ENCODE results near the gene TM4SF4.

TM4SF4 gene

DNA sequence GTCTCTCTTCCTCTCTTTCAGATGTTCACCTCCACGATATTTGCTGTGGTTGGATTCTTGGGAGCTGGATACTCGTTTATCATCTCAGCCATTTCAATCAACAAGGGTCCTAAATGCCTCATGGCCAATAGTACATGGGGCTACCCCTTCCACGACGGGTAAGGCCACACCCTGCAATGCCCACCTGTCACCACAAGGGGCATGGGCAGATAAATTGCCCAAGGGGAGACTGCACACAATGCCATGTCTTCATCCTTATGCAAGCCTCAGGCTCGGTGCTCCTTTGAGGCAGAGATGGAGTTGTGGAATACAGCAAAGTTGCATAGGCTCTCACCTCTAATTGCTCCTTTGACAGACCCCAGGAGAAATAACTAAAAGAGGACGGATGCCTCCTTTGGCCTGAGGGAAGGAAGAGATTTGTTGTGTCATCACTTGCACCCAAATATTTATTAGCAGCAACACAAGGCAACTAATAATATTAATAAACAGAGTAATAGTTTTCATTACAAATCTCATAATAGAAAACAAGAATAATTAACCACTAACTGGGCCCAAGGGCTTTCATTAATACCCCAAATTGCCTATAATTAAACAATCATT is 13.2 kb downstream of the TM4SF4 start:
- peak; percentile 75 for DNase-seq

DNA sequence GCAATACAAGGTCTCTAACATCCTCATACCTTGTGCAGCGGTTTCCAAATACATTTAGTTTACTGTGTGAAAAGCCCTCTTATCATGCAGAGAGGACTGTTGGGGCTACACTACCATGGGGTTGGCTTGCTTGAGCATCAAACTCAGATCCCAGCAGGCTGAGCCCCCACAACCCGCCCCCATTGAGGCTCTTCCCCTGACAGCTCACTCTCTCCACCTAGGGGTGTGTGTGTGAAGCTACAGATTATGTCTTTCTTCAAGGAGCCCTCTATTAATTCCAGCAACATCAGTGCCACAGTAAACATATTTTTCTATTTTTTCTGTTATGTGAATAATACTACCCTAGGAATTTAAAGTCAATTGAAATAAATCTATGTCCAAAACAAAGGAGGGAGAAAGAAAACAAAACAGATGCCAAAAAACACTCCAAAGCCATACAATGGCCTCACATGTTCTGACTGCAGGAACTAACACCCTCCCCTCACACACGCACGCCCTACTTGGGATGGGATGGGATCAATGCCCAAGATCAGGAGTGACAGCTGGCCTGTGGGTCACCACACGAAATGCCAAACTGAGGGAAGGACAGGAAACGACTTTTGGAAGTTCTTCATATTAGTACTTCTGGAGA is 14.7 kb downstream of the TM4SF4 start:
- DNase-seq: no peak

DNA sequence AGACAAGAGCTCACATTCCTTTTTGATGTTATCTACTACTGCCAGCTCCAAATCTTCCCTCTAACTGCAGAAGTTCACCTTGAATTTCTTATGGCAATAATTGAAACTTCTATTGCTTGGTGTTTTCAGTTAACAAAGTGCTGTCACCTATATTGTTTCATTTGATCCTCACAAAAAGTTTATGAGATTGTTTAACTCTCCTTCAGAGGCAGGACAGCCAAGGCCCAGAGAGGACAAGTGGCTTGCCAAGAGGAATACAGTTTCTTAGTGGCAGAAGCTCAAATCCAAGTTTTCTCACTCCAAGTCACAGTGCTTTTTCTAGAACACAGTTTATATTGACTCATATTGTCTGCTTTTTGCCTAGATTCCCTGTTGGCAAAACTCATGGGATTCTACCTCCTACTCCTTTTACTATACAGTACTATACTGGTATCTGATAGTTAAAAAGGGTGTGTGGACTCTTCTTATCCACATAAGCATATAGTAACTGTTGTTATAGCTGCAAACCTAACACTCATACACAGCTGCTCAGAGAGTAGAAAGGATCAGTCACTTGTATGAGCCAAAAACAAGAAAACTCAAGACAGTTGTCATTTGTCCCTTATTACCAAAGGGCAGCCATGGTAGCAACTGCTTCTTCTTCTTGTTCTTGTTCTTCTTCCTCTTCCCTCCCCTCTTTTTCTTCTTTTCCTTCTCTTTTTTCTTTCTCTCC is 15.9 kb downstream of the TM4SF4 start:
- no peak for DNase-seq

DNA sequence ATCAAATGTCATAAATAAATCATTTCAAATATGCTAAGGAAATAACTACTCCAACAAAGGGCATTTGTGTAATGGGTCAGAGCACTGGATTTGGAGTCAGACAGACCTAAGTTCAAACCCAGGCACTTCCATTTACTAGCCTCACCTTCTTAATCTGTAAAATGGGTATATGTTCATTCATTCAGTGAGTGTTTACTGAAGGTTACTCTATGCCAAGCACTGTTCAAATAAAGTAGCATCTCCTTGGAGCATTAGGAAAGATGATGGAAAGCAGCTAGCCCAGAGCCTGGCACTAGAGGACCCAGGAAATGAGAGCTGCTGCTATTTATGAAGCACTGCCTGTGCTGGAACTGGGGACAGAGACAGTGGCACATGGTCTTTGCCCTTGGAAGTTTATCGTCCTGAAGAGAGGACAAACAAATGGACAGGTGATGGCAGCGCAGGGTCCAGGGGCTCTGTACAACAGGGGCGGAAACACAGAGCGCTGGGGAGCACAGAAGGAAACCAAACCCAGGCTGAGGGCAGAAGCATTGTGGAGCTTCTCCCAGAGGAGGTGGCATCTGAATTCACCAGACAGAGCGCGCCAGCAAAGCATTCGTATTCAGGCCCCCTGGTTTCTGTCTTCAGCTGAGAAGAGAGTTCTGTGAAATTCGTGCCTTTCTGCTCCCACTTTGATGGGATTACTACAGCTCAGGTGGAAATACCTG is 19.0 kb downstream of the TM4SF4 start:
- no peak for DNase-seq

DNA sequence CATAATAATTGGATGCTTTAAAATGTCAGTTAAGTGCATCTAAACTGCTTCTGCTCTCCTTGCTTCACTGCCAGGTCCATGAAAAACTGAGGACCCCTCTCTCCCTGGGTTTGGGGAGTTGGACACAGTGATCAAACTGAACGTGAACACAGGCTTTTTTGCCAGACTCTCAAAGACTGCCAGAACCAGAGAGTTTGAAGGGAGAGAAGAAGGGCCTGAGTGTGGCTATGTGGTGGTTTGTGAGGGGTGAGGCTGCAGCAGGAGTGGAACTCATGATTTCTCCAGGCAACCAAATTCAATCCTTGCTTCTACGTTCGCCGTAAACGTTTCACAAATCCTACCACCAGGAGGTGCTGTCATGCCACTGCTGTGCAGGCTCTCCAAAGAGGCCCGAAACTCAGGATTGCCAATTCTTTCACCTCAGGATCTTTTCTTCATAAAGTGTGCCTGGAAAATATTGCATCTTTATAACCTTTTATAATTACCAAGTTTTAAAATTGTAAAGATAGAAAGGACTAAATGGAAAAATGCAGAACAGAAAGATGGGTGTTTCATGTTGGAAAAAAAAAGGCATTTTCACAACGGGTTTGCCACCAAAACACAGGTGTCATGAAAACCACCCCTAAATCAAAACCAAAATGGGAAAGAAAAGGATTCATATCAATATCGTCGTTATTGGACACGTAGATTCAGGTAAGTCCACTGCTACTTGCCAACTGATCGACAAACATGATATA is 19.7 kb downstream of the TM4SF4 start:
- peak; percentile 68 for DNase-seq

DNA sequence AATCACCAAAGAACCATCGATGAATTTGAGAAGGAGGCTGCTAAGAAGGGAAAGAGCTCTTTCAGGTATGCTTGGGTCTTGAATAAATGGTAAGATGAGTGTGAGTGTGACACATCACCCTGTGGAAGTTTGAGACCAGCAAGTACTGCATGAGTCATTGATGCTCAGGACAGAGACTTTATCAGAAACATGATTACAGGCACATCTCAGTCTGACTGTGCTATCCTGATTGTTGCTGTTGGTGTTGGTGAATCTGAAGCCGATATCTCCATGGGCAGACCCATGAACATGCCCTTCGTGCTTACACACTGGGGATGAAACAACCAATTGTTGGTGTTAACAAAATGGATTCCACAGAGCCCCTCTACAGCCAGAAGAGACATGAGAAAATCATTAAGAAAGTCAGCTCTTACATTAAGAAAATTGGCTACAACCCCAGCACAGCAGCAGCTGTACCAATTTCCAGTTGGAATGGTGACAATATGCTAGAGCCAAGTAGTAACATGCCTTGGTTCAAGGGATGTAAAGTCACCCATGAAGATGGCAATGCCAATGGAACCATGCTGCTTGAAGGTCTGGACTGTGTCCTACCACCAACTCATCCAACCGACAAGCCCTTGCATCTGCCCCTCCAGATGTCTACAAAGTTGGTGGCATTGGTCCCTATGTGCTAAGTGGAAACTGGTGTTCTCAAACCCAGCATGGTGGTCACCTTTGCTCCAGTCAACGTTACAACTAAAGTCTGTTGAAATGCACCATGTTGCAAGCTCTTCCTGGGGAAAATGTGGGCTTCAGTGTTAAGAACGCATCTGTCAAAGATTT is 20.5 kb downstream of the TM4SF4 start:
- DNase-seq: no peak

DNA sequence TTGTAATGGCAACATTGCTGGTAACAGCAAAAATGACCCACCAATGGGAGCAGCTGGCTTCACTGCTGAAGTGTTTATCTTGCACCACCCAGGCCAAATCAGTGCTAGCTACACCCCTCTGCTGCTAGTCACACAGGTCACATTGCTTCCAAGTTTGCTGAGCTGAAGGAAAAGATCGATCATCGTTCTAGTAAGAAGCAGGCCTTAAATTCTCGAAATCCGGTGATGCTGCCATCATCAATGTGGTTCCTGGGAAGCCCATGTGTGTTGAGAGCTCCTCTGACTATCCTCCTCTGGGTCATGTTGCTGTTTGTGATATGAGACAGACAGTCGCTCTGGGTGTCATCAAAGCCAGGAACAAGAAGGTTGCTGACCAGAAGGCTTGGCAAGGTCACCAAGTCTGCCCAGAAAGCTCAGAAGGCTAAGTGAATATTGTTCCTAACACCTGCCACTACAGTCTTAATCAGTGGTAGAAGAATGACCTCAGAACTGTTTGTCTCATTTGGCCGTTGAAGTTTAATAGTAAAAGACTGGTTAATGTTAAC is 21.2 kb downstream of the TM4SF4 start:
- no peak for DNase-seq

GRCh38 chr3:149496891-149497290 is 22.4 kb downstream of the TM4SF4 start:
- no peak for DNase-seq

DNA sequence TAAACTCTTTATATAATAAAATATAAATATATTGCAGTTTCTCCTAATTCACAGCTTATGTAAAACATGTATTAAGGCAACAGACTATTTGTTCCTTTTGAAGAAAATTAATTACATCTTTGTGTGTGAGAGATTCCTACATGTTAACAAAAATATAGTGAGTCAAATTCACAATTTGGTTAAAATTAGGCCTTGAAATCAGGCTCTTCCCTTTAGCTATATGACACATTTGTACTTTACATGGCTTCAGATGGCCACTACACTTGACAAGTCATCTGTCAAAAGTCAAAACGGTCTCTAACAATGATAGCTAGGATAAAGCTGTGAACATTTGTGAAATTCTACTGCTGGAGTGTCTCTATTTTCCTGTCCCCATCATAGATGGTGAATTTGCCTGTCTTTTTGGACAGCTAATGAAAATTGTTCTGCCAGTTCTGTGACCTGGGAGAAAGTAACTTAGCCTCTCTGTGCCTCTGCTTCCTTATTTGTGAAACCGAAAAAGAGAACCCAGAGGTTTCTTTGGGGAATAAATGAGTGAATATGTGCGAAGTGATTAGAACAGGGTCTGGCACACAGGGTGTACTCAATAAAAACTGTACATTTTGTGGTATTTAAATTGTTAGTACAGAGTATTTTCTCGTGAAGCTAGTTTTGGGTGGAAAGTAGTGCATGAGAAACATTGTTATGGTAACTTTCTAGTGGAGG is 23.6 kb downstream of the TM4SF4 start:
- no peak for DNase-seq

- no peak for DNase-seq
Observed at GRCh38 chr3:149501524-149501923, 27.0 kb downstream of the TM4SF4 start.

DNA sequence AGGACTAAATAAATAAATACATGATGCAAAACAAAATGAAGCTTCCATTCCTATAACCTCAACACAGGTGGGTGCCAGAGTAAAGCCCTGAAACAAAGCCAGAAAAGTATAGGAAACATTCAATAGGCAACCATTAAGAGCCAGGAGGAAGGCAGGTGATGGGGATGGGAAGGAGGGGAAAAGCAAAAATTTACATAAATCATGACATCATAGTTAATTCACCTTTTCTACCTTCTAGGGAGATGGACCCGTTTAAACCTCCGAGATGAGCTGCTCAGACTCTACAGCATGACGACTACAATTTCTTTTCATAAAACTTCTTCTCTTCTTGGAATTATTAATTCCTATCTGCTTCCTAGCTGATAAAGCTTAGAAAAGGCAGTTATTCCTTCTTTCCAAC is 27.9 kb downstream of the TM4SF4 start:
- DNase-seq: no peak

- no peak for DNase-seq
Observed at GRCh38 chr3:149506540-149506939, 32.0 kb downstream of the TM4SF4 start.

DNA sequence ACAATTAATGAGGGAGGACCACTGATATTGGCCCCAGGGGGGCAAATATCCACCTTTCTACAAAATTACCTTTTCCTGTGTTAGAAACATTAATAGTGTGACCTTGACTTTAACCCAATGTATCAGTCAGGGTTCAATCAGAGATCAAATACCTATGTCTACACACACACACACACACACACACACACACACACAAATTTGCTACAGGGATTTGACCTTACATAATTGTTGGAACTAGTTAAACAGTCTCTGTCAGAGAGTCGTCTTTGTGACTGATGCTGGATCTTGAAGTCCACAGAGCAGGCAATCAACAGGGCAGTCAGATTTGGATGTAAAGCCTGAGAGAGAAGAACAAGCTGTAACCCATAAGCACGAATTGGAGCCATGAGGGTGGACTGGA is 32.5 kb downstream of the TM4SF4 start:
- no peak for DNase-seq

DNA sequence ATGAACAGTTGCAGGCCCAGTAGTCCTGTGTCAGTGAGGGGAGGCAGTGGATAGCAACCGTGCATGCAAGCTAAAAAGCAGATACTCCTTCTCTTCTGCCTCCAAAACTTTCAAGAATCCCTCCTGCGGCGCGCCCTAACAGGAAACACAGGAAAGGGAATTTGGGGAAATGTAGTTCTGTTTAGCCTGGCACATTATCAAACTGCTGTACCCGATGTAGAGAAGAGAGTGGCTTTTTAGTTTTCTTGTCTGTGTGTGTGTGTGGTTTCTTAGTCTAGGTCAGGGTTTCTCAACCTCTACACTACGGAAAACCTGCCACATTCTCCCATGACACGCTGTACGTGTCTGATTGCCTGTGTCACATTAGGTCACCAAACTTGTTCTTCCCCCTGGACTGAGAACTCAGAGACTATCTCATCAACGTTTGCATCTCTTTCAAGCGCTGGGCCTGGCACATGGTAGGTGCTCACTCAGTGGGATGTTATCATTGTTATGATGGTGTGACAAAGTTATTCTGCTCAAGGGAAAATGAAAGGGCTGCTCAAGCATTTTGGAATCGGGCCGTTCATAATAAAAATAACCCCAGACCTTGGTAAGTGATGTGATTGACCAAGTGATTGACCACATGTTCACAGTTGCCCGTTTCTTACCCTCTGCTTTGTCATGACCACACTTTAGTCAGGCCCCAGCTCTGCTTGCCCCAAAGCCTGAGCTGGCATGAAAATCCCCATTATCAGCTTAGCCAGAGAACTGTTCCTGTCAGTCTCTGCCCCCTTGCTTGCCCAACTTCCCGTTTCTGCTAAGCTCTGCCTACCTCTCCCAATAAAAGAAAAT is 33.2 kb downstream of the TM4SF4 start:
- peak; percentile 29 for DNase-seq

DNA sequence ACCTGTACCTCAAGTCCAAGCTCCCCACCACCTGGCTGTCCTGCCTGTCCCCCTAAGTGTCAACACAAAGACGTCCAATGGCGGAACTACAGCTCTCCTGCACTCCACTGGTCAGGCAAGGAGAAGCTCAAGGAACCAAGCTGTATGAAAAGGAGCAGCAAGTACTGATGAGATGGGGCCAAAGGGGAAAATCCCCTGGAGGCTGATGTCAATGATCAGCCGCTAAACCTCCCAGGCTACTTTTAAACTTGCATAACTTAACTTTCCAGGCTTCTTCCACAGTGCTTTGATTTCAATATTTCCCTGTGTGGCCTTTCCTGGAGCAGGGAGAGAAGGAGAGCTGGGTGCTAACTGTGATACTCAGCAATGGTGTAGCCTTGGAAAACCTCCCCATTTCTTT is 35.0 kb downstream of the TM4SF4 start:
- DNase-seq: no peak

DNA sequence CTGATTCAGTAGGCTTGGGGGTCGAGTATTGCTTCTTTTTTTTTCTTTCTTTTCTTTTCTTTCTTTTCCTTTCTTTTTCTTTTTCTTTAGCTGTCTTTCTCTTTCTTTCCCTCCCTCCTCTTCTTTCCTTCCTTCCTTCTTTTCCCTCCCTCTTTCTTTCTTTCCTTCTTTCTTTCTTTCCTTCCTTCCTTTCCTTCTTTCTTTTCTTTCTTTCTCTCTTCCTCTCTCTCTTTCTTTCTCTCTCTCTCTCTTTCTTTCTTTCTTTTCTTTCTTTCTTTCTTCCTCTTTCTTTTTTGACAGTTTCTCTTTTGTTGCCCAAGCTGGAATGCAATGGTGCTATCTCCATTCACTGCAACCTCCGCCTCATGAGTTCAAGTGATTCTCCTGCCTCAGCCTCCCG is 36.0 kb downstream of the TM4SF4 start:
- DNase-seq: no peak

- no peak for DNase-seq
Observed at GRCh38 chr3:149511040-149511626, 36.6 kb downstream of the TM4SF4 start.

DNA sequence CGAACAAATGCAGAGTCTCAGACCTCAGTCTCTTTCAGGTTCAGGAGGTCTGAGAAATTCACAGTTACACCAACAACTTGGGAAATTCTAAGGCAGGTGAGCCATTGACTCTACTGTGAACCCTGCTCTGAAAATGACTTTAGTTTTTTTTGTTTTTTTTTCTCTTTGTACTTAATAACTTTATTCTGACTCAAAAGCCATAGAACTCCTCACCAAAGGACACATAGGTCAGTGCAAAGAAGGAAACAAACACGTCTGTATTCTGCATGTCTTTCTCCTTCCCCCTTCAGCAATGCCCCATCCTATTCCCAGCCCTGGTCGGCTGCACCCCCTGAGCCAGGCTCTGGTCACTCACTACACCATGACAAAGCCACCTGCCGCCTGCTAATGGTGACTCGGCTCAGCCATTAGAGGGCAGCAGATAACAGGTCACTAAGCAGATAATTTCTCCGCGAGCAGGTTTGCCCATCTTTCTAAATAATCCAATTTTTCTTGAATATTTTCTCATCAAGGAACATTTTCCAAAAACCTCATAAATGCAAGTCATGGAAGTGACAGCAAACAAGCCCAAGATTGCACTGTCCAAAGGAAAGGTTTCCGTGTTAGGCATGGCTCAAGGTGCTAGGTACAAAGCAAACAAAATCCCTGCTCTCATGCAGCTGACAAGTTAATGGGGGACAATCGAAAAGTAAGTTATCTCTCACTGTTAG is 37.7 kb downstream of the TM4SF4 start:
- DNase-seq: peak; percentile 41

- DNase-seq: no peak
Observed at GRCh38 chr3:149514471-149514870, 40.0 kb downstream of the TM4SF4 start.
